ENCODE results near the gene ABL2.
A peak's percentile ranks its signal among the peaks of the same experiment; 100 is the strongest.

Gene ABL2

DNA sequence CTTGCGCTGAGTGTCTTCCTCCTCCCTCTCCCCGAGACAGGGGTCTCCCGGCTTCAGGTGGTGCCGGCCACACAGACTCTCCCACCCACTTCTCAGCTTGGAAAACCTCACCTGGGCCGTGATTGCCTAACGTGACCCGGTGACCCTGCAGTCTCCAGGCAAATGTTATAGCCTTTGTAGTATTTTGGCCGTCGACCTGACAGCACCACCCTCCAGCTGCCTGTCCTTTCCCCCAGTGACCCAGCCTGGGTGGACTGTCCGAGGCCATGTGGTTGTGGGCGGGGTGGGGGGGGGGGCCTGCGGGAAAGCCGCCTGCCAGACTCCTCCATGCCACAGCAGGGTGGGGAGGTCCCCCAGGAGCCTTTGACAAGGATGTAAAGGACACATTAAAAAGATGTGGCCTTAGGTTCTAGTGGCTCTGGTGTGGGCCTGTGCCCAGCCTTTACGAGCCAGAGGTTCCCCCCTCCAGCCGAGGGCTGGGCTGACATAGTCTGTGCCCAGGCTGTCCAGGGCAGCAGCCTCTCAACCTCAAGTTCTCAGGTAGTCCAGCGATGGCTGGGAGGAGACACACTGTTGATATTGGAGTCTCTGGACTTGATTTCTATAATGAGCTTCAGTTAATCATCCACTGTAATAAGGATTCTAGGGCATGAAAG is 139.5 kb downstream of the ABL2 start:
- no peak for DNase-seq

DNA sequence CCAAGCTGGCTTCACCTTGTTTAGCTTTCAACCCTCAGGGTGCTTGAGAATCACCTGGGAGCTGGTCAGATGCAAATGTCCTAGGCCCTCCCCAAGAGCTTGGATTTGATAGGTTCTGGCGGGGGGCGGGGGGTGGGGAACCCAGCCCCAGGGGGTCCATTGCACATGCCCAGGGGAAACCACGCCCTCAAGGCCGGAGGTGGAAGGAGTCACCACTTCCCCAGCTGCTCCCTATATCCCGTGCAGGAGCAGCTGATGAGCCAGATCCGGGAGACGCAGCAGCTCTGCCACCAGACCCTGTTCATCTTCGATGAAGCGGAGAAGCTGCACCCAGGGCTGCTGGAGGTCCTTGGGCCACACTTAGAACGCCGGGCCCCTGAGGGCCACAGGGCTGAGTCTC is 141.8 kb downstream of the ABL2 start:
- DNase-seq, result no peak

DNA sequence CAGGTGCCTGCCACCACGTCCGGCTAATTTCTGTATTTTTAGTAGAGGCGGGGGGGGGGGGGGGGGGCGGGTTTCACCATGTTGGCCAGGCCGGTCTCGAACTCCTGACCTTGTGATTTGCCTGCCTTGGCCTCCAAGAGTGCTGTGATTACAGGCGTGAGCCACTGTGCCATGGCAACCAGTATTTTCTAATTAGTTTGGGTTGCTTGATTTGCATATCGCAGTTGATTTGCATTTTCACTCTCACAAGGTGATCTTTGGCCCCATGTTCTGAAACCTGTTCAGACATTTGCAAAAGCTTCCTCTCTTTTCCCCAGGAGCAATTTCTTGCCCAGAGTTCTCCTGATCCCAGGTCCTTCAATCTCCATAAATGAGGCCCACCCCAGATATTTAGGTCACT is 145.9 kb downstream of the ABL2 start:
- peak; percentile 64 for DNase-seq

DNA sequence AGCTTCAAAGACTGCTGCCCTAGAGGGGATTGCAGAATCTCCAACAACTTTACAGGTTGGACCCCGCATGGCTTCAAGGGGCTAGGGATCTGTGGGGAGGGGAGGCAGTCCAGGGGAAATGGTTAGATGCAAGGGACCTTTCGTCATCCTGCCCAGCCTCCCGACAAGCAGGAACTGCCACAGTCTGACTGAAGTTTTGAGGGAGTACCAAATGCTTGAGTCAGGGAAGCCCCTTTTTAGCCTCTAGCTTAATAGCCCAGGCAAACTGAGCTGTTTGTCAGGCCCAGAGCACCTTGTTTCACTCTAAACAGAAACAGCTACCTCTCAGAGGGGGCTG is 146.5 kb downstream of the ABL2 start:
- DNase-seq, result no peak

DNA sequence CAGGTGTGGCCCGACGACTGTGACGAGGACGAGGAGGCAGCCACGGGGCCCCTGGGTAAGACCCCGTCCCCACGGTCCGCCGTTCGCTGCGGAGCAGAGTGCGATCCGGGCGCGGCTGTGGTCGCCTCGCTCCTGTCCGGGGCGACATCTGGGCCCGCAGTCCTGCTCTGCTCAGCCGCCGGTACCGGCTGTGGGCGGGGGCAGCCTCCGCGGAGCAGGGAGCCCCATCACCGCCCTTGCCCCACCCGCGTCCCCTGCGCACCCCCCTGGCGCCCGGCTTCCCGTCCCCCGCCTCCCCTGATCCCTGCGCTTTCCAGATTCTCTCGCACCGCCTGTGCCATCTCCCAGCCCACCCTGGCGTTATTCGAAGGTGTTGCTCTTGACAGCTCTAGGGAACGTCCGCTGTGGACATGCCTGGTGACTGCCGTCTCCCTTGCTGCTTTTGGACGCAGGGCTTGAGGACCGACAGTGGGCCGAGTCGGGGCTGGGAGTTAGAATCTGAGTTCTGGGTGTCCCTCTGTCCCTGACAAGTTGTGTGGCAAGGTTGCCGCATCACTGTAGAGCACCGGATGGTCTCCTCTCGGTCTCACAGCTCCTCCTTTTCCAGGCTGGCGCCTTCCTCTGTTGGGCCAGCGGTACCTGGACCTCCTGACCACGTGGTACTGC is 147.0 kb downstream of the ABL2 start:
- DNase-seq, result no peak

DNA sequence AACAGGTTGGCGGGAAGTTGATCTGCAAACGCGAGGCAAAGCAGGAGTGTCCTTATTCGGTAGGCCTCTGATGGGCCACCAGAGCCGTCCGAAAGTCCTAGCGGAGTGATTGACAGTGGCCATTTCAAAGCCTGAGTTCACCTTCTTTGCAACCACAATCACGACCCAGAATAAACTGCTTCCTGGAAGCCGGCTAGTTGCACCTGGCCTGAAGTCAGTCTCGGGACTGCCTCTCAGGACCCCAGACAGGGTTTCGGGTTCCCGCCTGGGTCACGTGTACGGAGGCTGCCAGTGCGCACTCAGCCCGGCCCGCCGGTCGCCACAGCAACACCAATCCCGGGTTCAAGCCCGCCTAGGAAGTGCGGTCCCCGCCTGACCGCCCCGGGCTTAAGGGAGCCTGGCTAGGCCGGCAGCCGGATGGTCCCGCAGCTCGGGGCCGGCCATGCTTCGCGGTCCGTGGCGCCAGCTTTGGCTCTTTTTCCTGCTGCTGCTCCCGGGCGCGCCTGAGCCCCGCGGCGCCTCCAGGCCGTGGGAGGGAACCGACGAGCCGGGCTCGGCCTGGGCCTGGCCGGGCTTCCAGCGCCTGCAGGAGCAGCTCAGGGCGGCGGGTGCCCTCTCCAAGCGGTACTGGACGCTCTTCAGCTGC is 147.7 kb downstream of the ABL2 start, which contains the start of gene TOR3A:
TSS of gene TOR3A (plus strand) at position 384 of the 646 bp plus-strand sequence. CDS start at position 443, 59 bp downstream.
- peak; percentile 94 for DNase-seq

DNA sequence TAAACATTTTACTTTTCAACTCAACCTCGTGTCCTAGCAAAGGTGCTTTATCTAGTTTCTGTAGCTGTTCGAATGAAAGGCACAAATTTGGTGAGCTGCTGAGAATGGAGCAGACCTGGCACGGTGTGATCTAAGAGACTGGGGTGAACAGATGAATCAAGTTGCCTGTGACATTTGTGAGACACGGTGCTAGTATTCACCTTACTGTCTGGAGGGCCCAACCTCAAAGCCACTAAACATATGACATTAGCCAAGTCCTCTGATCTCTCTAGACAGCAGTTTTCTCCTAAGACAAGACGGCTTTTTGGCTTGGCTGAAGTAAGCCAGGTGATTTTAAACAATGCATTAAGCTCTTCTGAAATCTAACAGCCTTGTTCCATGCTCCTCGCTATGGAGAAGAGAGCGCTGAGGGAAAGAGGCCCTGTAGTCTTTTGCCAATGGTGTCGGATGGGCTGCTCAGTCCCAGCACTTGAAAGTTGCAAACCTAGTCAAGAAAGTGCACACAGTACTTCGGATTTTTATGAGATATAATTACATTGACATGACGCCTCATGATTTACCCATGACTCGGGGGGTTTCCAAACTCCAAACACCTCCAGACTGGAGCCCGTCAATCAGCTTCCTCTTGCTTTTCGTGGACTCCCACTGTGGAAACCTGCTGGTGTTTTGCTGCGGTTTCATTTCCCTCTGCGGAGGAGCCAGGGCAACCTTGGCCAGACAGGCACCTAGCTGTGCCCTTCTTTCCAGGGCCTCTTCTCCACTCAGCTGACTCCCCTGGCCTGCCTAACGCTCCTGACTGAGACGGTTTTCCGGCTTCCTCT is 148.4 kb downstream of the ABL2 start:
- no peak for DNase-seq

DNA sequence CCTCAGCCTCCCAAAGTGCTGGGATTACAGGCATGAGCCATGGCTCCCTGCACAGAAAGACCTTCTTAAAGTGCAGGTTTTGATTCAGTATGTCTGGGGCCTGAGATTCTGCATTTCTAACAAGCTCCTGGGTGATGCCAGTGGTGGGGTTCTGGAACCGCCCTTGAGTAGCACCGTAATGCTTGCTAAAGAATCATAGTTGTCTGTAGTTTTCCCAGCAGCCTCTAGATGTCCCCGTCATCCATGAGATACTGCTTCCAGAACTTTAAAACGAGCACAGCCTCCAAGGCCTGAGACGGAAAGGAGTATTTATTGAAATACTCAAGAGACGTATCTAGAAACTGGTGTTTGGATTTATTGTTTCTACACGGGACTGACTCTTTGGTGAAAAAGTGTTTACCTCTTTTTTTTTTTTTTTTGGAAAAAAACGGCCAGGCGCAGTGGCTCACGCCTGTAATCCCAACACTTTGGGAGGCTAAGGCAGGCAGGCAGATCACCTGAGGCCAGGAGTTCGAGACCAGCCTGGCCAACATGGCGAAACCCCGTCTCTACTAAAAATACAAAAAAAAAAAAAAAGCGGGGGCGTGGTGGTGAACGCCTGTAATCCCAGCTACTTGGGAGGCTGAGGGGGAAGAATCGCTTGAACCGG is 150.2 kb downstream of the ABL2 start:
- DNase-seq, result peak; percentile 66

DNA sequence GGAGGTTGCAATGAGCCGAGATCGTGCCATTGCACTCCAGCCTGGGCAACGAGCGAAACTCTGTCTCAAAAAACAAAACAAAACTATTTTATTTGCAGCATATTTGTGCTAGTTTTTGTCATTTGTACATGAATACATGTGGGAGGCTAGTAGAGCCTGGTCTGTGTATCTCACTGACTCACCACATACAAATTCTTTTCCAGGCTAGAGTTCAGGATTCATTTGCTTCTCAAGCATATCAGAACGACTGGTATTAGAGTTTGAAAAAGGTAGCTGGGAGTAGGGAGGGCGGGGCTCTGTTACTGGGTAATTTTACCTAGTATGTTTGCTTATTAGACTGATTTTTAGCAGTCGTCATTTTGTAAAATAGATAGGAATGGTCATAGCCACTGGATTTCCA is 152.1 kb downstream of the ABL2 start:
- DNase-seq, result no peak

DNA sequence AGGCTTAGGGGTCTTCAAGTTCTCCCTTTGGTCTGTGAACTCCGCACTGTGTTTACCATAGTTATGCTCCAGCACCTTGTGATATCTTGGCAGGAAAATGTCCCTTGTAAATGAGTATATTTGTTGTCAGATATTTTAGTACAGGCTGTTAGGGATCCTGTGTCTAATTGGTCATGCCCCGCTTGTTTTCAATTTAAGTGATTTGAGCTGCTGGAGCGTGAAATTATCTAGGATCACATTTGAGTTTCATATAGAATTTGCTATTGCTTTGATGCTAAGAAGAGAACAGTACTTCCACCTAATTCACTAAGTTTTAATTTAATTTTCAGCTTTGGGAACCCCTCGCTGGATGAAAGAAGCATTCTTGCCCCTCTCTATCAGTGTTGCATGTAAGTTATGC is 163.0 kb downstream of the ABL2 start:
- no peak for DNase-seq

DNA sequence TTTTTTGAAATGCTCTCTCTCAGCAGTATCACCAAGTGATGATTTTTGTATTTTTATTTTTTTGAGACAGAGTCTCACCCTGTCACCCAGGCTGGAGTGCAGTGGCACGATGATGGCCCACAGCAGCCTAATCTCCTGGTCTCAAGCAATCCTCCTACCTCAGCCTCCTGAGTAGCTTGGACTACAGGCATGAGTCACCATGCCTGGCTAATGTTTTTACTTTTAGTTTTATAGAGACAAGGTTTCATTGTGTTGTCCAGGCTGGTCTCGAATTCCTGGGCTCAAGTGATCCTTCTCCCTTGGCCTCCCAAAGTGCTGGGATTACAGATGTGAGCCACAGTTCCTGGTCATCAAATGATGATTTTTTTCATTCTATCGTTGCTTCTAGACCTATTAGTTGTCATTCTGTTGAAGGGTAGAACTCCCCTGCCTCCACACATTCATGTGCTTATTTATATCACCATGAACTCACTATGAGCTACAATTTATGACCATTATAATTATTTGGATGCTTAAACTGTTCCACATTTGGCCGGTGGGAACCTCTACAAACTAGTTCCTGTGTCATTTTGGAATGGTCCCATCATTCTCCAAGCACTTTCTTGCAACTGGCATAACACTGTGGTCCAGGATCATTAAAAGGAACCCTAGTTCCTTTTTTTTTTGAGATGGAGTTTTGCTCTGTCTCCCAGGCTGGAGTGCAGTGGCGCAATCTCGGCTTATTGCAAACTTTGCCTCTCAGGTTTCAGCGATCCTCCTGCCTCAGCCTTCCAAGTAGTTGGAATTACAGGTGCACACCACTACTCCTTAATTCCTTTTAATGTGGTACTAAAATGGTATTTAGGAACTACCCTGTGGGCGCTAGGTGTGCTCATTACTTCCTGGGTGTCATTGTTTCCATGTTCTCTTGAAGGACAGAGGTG is 167.9 kb downstream of the ABL2 start:
- no peak for DNase-seq

DNA sequence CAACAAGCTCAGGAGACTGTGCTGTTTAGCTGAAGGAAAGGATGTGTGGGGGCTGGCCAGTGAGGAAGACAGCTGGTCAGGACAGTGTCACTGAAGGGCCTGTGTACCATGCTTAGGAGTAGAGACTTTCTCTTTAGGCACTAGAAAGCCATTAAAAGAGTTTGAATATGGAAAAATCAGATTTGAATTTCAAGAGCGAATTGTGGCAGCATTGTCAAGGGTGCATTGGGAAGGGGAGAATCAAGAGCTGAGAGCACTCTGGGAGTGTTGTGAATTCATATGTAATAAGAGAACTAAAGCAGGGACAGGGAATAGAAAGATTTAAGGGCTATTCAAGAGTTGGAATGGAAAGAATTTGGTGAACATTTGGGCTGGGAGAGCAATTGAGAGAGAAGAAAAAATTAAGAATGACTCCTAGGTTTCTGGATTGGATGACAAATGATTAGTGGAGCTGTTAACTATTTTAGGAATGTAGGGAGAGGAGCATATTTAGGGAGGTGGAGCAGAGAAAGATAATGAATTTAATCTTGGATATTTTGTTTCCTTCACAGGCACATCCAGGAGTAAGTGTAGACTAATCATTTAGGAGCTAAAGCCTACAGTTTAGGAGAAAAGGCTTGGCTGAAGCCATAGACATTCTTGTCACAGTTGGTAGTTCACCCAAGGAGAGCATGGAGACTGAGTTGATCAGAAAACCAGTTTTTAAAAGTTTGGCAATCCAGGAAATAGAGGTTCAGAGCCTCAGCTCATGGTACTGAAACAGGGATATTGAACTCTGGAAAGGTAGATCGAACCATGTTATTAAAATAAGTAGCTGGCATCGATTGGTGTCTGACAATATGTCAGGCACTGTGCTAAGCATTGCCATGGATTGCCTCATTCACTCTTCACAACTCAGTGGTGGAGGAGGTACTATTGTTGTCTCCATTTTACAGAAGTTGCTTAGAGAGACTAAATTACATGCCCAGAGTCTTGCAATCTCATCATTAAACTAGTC is 170.7 kb downstream of the ABL2 start:
- no peak for DNase-seq

DNA sequence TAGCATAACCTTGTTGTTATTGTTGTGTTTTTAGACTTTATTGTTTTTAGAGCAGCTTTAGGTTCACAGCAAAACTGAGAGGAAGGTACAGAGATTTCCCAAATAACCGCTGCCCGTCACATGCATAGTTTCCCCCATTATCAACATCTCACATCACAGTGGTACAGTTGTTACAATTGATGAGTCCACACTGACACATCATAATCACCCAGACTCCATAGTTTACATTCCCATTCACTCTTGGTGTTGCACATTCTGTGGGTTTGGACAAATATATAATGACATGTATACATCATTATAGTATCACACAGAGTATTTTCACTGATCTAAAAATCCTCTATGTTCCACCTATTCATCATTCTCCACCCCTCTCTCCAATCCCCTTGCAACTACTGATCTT is 173.5 kb downstream of the ABL2 start:
- no peak for DNase-seq

DNA sequence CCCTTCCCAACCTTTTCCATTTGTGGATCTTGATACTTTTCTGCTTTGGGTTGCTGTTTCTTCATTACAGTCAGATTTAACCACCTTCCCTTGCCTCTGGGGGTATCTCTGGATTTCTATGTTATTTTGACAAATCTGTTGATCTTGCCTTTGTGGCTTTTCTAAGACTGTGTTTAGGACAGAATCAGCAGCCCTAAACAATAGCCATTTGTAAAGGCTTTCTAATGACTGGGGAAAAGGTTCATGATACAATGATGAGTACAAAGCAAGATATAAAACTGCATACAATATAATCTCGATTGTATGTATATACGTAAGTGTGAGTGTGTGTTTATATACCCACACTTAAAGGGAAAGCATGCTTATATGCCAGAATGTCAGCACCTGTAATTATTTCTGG is 176.0 kb downstream of the ABL2 start:
- no peak for DNase-seq

DNA sequence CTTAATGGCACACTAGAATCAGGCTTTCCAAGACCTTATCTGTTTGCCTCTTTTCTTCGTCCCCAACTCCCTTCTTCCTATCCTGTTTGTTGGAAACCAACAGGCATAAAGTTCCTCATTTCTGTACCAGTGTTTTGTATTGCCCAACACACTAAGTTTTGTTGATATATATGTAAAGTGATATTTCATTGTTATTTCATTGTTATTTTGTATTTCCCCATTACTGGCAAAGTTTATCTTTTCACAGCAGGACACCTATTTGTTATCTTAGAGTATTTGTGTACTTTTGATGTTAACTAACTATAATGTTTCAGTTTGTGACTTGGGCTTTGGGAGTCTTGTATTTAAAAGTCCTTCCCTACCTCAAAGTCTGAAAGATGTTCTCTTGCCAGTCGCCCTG is 176.7 kb downstream of the ABL2 start:
- no peak for DNase-seq

All from NCI-H1048 (cell line).